ENCODE data around the gene NUP155.

NUP155 gene

GRCh38 chr5:37400501-37400900 is 29.6 kb upstream of the NUP155 start:
- POLR2A ChIA-PET, result interaction anchor here (0.6 kb wide), 1 partner anchor 27 kb away, joined by 3 read pairs; no protein-coding TSS in a partner anchor
- H3K36me3 ChIP-seq (ENCODE audit: control insufficient read depth in 2 of 2, insufficient read depth in 1 of 2, low read length in 2 of 2), result peaks cover 36 to 57% of the 10 kb centered on the region in 2 experiments
- no peak overlapping the region for H3K27ac ChIP-seq (ENCODE audit: extremely low read depth, low read depth, low read length)
- H3K4me1 ChIP-seq (ENCODE audit: control insufficient read depth, insufficient read depth, low read length), result no peaks in the 10 kb centered on the region
- H3K4me3 ChIP-seq (ENCODE audit: low read depth, low read length), result no peak overlapping the region
- no peaks in the 10 kb centered on the region for H3K9me3 ChIP-seq (ENCODE audit: control insufficient read depth, insufficient read depth, low read depth, low read length)
- TF ChIP-seq MZF1 (tag by site-specific recombination; IDR thresholded peaks at IDR 0.05; ENCODE audit: borderline replicate concordance), result no peak
- TF ChIP-seq PRDM10 (tag by site-specific recombination; IDR thresholded peaks at IDR 0.05), result no peak
- TF ChIP-seq ZNF747 (tag by site-specific recombination; IDR thresholded peaks at IDR 0.05), result no peak
- no peak for TF ChIP-seq ZNF558 (tag by site-specific recombination; IDR thresholded peaks at IDR 0.05)
- TF ChIP-seq ZBTB10 (tag by site-specific recombination; IDR thresholded peaks at IDR 0.05), result no peak
- TF ChIP-seq KLF10 (tag by site-specific recombination; IDR thresholded peaks at IDR 0.05), result no peak
- no peak for TF ChIP-seq ZNF623 (tag by site-specific recombination; IDR thresholded peaks at IDR 0.05)
- TF ChIP-seq ZIC2 (tag by site-specific recombination; IDR thresholded peaks at IDR 0.05), result no peak
- no peak for TF ChIP-seq ZNF211 (tag by site-specific recombination; IDR thresholded peaks at IDR 0.05; ENCODE audit: low read depth)
- TF ChIP-seq ZNF423 (tag by site-specific recombination; IDR thresholded peaks at IDR 0.05), result no peak
- TF ChIP-seq REPIN1 (tag by site-specific recombination; IDR thresholded peaks at IDR 0.05; ENCODE audit: low read depth), result no peak
- no peak for TF ChIP-seq ELK4 (IDR thresholded peaks at IDR 0.05; ENCODE audit: borderline replicate concordance, low read depth, low read length)
- CTCF ChIA-PET, result interaction anchor here (0.7 kb wide), 1 partner anchor 28 kb away, joined by 3 read pairs; no protein-coding TSS in a partner anchor

GRCh38 chr5:37396352-37396751 is 25.4 kb upstream of the NUP155 start:
- TF ChIP-seq ZNF513 (tag by site-specific recombination; IDR thresholded peaks at IDR 0.05), result peak; percentile 79
- no peak for TF ChIP-seq ZBTB6 (tag by site-specific recombination; IDR thresholded peaks at IDR 0.05)
- H3K36me3 ChIP-seq (ENCODE audit: control insufficient read depth in 2 of 2, insufficient read depth in 1 of 2, low read length in 2 of 2), result peaks cover 63 to 70% of the 10 kb centered on the region in 2 experiments
- no peak overlapping the region for H3K4me3 ChIP-seq (ENCODE audit: low read depth, low read length)
- H3K9me3 ChIP-seq (ENCODE audit: control insufficient read depth, insufficient read depth, low read depth, low read length), result no peaks in the 10 kb centered on the region
- no peaks in the 10 kb centered on the region for H3K4me1 ChIP-seq (ENCODE audit: control insufficient read depth, insufficient read depth, low read length)
- POLR2A ChIA-PET, result no interaction called here
- CTCF ChIA-PET, result interaction anchor here (0.6 kb wide), 1 partner anchor 195 kb away, joined by 5 read pairs; no protein-coding TSS in a partner anchor
- H3K27ac ChIP-seq (ENCODE audit: extremely low read depth, low read depth, low read length), result no peak overlapping the region
